Hematopoietic multipotent progenitor cell treated with erythropoietin and hydrocortisone succinate and interleukin-3 and kit ligand, for 4 days (in vitro differentiated cells): Measurements from ENCODE around the gene BTN3A1.
"Not testable (repeated sequence)": the region's sequence is repeated elsewhere in the genome, so short reads cannot be mapped to it uniquely, and the experiment has no call there.

ENCODE experiments used
- DNase-seq: peaks from one replicate; pipeline ENCODE4 v3.0.0-alpha.2; 2015

The BTN3A1 gene

DNA sequence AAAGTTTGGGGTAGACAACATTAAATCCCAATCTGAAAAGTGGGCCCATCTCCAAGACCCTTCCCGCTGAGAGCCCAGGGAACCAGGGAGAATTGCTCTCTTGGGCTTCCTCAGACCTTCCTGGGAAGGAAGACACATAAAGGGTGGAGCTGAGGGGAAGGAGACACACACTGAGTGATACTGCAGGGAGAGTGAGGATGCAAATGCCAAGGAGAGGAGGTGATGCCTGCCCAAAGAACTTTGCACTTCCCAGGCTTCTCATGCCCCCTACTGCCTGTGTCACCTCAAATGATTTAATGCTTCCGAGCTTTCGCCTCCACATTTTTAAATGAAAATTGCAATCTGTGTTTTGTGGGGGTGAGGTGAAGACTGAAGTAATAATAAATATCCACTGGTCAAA is 48.2 kb downstream of the BTN3A1 start:
- DNase-seq = no peak

DNA sequence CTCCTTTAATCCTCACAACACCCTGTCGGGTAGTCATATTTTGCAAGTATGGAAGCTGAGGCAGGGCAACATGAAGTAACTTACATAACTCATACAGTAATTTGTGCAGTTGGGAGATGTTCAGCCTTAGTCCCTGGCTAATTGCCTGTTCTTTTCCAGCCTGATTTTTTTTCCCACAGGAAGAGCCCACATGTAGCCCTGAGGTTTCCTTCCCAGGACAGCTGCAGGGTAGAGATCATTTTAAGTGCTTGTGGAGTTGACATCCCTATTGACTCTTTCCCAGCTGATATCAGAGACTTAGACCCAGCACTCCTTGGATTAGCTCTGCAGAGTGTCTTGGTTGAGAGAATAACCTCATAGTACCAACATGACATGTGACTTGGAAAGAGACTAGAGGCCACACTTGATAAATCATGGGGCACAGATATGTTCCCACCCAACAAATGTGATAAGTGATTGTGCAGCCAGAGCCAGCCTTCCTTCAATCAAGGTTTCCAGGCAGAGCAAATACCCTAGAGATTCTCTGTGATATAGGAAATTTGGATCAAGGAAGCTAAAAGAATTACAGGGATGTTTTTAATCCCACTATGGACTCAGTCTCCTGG is 50.7 kb downstream of the BTN3A1 start:
- DNase-seq = peak; percentile 46

DNA sequence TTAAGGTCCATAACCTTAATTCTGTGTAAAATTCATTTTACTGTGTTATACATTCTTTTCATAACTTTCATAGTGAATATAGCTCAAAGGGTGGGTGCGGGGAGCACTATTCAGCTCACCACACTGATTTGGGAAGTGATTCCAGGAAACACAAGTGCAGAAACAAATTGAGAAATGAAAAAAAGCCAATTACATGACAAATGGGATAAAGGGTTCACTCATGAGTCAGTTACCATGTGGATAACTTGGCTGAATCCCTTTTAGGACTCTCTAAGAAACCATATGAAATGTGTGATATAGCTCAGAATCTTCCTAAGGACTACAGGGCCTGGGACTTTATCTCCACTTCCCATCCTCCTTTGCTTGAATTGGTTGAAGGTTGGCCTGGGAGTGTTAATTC is 52.6 kb downstream of the BTN3A1 start:
- DNase-seq = no peak

DNA sequence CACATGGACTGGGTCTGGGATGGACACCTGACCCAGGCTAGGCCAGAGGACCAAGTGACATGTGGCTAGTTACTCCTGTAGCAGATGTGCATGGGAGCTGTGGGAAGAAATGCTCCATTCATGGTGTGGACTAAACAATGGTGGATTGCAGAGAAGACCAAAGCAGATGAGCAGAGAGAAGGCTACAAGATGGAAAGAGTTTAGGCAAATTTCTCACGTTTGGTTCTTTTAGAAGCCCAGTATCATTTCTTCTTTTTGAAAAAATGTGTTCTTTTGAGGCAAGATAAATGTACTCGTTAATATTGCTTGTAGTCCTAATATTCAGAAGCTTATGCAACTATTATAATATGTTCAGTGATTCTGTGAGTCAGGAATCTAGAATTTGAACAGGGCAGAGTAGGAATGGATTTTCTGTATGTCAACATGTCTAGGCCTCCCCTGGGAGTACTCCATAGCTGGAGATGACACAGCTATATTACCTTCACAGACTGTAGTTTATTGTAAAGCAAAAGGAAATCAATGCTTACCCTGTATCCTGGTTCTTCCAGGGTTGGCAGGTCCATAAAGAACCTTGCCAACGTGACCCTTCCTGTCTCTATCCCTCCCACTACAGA is 53.4 kb downstream of the BTN3A1 start:
- no peak for DNase-seq

DNA sequence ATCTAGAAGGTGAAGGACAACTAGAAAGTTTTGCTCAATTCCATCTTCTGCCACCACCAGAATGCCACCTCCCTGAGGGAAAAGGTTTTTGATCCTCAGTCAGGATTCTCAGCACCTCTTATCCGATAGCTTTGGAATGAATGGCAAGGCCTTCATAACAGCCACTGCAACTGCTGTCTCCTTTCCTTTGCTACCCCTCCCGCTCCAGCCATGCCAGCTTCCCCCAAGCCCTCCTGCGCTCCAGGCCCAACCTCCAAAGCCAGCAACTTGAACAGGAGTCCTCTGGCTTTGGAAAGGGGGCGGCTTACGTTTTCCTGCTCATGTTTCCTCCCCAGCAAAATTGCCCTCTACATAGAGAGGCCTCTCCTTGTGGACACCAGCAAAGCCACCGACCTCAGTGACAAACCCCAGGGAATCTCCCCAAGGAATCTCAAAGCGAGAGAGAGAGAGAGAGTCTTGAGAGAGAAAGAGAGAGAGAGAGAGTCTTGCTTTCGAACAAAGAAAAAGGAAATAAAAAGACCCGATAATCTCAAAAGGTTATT is 55.3 kb downstream of the BTN3A1 start:
- DNase-seq = no peak

DNA sequence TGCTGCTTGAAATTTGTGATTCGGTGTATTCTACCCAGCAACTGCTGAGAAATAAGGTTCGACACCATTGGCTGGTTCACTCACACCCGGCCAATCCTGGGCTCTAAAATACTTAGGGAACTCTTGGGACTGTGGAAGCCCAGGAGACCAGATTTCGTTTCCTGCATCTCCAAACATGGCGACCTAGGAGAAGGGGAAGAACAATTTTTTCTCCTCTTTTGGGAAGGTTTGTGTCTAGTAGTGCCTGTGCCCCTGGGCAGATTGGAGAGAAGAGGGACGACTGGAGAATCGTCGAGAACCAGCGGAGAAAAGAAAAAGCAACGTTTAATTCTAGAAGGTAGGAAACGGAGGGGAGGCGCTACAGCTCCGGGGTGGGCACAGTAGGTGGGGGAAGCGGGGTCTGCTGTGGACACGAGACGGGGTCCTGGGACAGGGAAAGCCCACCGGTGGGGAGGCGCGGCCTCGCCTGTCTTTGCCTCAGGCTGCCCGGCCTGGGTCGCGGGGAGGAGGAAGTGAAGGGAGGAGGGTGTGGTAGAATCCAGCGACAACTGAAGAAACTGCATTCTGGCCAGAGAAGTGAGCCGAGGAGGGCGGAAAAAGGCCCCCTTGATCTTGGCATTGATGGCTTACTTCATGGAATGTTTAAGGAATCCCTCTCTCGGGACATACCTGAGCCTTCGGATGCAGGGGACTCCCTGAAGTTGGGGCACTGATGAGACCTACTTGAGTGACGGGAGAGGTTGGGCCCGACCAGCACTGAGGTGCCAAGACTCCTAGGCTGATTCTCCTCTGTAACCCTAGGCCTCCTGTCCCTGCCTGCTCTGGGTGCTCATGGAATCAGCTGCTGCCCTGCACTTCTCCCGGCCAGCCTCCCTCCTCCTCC is 56.0 kb downstream of the BTN3A1 start, which contains the start of gene BTN2A1:
Gene BTN2A1, plus strand, starts transcription at position 150 of the 883 bp plus-strand sequence. Its CDS starts 682 bp downstream, at position 832.
- peak; percentile 96 for DNase-seq

DNA sequence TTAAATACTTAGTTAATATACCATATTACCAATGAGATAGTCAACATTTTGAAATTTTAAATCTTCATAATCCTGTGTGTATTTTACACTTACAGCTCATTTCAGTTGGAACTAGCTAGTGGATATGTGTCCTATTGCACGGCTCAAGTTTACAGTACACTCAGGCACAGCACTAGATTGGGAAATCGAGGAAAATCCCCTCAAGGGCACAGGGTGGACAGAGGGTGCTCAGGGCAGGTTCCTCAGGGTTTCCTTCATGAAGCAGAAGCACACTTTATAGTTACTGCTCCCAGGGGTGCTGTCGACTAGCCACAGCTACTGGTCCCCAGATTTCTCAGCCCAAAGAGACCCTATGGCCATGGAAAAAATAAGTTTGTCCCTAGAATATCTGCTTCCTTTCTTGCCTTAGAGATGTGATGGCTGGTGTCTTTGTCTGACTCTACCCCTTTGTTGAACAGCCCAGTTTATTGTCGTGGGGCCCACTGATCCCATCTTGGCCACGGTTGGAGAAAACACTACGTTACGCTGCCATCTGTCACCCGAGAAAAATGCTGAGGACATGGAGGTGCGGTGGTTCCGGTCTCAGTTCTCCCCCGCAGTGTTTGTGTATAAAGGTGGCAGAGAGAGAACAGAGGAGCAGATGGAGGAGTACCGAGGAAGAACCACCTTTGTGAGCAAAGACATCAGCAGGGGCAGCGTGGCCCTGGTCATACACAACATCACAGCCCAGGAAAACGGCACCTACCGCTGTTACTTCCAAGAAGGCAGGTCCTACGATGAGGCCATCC is 57.1 kb downstream of the BTN3A1 start:
- no peak for DNase-seq

DNA sequence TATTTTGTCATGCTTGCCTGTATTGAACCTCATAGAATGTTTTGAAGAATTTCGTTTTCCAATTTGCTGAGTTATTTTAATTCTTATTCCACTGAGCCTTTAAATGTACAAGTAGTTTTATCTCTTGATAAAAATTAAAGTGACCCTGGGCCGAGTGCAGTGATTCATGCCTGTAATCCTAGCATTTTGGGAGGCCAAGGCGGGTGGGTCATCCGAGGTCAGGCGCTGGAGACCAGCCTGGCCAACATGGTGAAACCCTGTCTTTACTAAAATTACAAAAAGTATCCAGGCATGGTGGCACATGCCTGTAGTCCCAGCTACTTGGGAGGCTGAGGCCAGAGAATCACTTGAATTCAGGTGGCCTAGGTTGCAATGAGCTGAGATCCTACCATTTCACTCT is 59.3 kb downstream of the BTN3A1 start:
- DNase-seq = not testable (repeated sequence)

DNA sequence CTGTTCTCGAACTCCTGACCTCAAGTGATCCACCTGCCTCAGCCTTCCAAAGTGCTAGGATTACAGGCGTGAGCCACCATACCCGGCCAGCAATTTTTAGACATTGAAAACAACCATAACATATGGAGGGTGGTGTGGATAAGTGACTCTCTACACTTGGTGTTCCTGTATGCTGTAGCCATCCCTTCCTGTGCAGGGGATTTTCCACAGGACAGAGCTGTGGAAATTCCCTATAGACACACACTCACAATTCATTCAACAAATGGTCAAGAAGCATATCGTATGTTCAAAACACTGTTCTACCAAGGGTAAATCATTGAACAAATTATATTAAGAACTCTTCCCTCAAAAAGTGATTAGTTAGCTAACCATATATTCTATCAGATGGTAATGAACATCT is 61.9 kb downstream of the BTN3A1 start:
- DNase-seq = no peak

DNA sequence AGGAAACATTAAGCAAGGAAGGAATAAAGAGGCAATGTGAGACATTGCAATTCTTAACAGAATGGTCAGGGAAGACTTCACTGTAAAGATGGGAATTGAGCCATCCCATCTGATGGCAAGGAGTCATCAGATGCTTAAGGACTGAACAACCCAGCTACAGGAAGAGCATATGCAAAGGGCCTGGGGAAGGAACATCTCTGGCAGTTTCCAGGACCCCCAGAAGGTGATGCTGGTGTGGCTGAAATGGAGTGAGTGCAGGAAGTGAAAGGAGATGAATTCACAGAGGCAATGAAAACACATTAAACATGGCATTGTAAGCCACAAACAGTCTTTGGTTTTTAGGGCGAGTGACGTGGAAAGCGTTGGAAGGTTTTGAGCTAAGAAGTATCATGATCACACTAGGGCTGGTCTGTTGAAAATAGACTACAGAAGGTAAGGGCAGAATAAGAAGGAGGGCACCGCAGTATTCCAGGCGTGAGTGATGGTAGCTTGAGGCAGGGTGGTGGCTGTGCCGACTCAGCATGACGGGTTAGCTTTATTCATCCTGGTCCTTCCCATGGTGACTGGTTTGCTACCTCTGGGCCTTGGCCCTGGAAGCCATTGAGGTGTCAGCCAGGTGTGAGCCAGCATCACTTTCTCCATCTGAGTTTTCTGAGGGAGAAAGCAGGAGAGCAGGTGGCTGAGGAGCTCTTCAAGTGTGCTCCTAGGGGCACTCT is 62.5 kb downstream of the BTN3A1 start:
- DNase-seq = no peak
